Amniotic stem cell (primary cell): ENCODE results near the gene SLC25A15.
"Not testable (repeated sequence)": the region's sequence is repeated elsewhere in the genome, so short reads cannot be mapped to it uniquely, and the experiment has no call there.

Experiments
- DNase-seq: peaks from one replicate; lab custom pipeline; 2025; lab: John Stamatoyannopoulos, UW

Gene SLC25A15

DNA sequence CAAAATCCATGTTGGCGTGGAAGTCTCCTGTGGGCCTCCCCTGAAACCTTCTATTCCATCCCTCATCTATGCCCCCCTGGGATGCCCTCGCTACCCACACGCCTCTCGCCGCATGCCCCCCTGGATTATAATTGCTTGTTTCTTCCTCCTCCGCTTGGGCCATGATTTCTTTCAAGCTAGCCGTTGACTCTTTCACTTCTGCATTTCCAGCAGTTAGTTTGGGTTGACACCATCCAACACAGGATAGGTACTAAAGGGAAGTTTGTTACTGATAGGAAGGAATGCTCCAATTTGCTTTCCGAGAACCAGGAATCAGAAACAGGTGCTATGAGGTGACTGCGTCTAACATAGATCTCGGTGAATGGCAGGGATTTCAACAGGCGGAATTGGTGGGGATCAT is 7.7 kb upstream of the SLC25A15 start:
- DNase-seq: no peak

DNA sequence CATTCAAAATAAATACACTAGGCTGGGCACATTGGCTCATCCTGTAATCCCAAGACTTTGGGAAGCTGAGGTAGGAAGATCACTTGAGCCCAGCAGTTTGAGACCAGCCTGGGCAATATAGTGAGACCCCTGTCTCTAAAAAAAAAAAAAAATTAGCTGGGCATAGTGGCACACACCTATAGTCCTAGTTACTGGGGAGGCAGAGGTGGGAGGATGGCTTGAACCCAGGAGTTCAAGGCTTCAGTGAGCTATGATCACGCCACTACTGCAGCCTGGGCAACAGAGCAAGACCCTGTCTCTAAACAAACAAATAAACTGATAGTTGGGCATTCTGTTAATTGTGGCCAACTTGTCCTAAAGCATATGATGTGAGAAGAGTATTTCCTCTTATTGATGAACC is 6.4 kb upstream of the SLC25A15 start:
- DNase-seq: not testable (repeated sequence)

DNA sequence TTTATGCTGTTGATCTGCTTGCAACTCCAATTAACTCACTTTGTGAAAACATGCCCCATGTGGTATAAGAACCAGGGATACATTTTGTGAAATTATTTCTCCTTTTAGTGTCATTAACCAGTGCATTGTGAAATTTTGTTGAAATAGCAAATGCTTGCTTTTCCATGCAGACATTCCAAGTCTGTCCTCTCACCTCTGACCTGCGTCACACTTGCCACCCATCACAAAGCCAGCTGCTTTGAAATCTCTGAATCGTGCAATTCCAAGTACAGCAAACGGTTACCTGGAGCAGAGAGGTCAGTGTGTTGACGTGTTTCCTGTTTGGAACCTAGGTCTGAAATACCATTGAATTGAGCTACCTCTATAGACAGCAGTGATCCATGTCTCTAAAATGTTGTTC is 4.9 kb upstream of the SLC25A15 start:
- no peak for DNase-seq

DNA sequence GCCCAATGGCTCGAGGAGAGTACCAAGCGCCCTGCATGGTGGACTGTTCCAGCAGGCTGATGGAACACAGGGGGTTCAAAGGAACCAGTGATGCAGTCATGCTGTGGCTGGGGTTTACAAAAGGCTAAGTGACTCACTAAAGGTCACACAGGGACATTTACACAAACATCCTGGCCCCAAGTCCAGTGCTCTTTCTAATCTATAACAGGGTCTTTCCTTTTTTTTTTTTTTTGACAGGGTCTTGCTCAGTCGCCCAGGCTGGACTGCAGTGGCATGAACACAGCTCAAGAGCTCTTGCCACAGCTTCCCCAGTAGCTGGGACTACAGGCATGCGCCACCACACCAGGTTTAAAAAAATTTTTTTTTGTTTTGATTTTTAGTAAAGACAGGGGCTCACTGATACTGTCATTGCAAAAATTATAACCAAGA is 2.8 kb upstream of the SLC25A15 start:
- DNase-seq: no peak

DNA sequence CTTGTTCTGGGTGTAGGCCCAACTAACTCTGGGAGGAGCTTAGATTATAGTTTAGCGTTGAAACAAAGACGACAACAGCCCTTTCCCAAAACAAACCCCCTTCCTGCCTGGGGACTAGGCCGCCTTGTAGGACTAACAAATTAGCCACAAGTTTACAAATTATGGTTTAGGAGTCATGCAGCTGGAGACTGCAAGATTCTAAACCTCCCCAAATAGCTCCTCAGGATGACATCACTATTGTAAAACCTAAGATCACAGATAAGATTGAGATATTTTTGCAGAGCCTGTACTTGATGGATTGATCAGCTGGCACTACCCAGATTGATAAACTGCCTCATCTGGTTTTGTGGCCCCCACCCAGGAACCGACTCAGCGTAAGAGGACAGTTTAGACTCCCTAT is 2.3 kb upstream of the SLC25A15 start:
- DNase-seq: no peak

DNA sequence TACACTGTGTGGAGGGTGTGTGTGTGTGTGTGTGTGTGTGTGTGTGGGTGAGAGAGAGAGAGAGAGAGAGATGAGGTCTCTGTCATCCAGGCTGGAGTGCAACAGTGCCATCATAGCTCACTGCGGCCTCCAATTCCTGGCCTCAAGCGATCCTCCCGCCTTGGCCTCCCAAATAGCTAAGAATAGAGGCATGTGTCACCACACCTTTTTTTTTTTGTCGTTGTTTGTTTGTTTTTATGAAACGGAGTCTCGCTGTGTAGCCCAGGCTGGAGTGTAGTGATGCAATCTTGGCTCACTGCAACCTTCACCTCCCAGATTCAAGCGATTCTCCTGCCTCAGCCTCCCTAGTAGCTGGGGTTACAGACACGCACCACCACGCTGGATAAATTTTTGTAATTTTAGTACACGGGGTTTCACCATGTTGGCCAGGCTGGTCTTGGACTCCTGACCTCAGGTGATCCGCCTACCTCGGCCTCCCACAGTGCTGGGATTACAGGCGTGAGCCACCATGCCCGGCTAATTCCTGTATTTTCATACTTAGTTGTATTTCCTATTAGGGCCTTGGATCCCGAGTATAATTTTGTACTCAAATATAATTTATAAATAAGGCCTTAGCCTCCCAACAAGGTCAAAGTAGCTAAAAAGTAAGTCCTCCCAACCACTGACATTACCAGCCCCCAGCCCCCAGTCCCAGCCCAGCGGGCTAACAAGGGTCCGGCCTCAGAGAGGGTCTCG is 704 bp upstream of the SLC25A15 start:
- not testable (repeated sequence) for DNase-seq

DNA sequence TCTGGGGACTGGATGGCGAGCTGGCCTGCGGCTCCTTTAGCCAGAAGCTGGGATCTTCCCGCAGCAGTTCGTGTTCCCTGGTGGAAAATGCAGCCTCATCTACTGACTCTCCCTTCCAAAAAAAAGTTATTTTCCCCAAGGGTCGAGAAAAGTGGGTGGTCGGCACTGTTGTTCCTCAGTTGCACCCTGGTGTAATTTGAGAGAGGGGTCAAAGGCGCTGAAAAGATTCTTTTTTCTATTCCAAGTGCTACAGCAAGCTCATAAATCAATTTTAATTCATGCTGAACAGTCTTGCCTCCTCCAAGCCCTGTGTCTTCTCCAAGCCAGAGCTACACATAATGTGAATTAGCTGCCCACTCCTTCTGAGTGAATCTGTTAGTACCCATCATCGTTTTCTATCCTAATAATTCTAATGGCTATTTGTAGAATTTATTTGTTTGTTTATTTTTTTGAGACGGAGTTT is 774 bp downstream of the SLC25A15 start:
- DNase-seq: no peak

DNA sequence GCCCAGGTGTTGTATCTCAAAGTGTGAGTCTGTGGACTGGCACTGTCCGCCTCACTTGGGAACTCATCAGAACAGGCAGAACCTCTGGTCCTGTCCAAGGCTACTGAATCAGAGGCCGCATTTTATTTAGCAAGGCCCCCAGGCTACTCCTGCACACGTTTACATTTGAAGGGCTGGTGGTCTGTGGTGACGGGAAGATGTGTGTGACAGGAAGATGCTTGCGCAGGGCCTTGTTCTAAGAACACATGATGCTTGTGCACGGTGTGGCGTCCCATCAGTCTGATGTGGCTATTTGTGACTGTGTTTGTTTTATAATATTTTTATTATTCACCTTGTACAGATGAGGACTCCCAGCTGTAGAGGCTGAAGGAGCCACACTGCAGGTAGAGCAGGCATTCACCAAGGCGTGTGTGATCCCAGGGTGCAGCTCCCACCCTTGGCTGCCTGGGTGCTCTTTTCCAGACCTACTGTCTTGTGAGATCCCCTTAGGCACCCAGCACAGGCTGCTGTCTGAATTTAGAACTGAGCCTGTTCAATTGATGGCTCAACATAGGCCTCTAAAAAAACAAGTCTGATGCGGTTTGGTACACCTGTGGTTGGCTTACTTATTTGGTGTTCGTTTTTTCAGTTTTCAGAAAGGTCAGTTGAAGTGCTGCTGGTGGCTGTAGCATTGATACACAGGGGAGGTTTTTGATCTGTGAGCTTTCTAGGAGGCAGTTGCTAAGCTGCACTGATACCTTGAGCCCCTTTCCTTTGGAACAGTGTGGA is 3.1 kb downstream of the SLC25A15 start:
- DNase-seq: no peak

DNA sequence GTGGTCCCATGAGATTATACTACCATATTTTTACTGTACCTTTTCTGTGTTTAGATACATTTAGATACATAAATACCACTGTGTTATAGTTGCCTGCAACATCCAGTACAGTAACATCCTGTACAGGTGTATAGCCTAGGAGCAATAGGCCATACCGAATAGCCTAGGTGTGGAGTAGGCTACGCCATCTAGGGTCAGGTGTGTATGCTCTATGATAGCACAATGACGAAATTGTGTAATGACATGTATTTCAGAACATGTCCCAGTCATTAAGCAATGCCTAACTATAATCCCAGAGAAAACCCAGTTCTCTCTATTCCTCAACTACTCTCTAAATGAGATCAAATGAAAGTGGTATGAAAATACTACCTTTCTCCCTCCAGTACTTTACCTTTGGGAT is 3.9 kb downstream of the SLC25A15 start:
- DNase-seq: no peak

DNA sequence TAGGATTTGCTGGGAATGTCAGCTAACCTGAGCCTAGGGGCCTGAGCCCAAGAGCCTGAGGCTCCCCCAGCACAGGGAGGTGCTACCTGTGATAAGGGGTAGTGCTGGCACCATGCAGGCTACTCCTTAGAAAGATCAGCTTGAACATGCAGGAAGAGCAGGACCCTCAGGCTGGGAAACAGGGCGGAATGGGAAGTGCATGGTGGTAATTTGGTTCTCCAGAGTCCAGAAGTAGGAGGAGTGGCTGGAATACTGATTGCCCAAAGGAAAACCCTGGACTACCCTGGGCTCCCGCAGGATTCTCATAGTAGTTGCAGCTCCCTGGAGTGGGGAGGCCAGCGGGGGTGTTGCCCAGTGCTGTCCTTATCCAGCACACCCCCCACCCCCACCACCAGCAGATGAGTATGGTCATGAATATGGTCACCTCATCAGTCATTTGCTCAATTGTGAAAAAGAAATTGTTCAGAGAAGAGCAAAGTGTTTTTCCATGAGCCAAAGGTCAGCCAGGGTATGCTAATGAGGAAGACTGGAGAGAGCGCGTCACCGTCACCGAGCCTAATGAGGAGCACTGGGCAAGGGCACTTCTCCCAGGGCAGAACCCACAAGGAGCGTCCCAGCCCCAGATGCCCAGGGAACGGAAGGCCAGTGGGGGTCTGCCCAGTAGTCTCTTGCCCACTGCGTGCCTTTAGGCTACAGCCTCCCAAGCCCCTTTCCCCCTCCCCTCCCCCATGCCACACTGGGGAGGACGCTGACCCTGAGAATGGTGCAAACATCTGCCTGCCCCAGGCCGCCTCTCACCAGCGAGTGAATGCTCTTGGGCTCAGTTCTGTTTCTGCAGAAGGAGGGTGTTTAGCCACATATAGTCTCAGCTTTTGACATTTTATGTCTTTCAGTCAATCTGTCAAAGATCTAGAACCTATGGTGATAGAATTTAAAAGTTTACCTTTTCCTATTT is 5.3 kb downstream of the SLC25A15 start:
- DNase-seq: no peak

DNA sequence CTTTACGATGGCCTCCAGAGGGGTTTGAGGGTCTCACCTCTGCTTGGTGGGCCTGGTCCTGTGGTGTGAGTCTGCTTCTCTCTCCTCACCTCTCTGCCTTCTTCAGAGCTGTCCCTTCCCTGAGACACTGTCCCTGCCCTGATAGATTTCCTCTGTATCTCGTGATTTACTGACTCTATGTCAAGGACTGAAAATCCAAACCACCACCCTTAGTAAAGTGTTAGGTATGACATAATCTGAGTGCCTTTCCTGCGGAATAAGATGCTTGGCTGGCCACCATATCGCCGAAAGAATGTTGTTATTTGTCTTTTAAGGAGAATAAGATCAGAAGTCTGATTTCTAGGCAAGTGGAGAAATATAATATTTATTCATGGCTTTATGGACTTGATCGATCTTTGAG is 7.2 kb downstream of the SLC25A15 start:
- DNase-seq: no peak

DNA sequence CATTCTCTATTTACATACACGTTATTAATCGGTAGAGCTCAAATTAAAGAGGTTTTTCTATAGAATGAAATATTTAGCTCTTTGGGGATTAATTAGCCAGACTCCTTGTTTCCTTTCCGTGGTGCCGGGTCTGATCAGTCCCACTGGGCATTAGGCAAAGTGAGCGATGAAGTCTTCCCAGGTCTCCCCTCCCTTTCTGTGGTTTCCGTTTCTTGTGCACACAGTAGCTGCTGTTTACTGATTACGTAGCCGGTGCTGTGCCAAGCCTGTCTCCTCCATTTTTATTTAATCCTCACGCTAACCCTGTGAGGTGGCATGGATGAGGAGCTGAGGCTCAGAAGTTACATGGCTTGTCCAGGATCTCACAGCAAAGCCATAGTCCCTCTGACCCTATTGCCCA is 9.0 kb downstream of the SLC25A15 start:
- DNase-seq: no peak

DNA sequence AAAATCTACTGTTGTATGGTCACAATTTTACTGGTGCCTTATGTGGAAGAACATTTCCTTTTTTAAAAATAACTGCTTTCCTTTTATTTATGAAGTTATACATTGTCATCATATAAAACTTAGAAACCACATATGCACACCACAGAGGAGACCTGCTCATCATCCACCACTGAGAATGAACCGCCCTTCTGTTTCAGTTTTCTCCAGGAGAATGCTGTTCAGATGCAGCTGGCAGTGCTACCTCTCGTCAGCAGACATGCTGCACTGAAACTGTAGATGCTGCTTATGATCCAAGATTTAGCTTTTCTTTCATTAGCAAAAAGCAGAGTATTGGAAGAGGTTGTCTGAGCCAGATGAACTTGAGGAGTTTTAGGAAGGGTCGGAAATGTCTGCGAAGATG is 10.1 kb downstream of the SLC25A15 start:
- DNase-seq: no peak

DNA sequence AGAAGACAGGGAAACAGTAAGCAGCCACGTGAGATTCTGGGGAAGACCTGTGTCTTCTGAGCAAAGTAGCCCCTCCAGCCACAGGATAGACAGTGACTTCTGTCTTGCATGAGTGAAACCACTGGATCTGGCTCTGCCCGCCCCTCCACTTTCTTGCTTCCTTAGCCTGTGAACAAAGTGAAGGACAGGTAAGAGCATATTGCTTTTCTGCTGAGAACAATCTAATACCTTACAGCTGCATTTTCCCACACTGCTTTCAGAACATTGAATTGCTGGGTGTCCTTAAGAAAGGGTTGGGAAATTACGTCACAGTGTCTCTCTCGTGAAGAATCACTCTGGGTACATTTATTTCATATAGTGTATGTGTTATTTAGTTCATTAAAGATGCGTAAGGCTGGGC is 11.1 kb downstream of the SLC25A15 start:
- no peak for DNase-seq

DNA sequence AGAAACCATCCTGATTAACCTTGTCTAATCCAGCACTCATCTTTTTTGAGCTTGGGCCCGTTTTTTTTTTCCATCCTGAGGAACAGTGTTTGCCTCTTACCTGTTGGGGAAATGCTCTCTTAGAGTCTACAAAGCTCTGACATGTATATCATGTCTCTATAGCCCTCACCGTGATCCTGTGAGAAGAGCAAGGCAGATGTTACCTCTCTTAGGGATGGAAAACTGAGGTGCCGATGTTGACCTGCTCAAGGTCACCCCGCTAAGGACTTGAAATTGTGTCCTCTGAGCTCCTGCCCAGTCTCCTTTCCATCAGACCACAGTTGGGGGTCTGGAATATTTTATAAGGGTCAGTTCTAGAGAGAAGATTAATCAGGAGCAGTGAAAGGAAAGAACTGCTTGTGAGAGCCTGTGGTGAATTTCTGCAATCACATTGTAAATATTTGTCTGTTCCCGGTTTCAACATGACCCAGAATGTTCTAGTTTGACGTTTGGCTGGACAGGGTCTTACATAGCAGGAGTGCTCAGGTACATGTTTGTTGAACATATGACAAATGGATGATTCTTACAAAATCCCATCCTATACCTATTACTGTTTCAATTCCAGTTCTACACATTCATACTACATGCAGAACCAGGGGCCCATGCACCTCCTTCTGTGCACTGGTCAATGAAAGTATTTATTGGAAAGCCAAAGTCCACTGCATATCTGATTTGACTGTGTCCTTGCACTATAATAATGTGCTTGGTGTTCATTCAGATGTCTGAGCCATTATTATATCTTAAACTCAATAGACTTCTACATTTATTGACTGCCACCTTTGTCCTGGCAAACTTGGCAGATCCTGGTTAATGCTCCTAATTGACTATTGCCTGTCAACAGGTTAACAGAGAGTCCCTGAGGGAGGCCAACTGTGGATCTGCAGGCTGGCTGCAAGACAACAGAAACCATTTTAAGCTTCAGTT is 12.1 kb downstream of the SLC25A15 start:
- no peak for DNase-seq

DNA sequence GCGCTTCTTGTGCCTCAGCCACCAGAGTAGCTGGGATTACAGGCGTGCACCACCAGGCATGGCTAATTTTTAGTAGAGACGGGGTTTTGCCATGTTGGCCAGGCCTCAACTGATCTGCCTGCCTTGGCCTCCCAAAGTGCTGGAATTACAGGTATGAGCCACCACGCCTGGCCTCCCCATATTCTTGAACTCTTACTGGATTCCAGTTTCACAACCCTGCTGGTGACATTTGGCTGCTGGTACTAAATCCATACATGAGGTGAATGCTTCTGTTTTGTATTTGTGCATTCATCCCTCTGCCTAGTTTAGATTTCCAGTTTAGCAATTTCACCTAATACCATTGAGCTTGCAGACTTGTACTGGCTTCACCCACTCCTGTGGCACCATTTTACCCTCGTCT is 13.9 kb downstream of the SLC25A15 start:
- no peak for DNase-seq

DNA sequence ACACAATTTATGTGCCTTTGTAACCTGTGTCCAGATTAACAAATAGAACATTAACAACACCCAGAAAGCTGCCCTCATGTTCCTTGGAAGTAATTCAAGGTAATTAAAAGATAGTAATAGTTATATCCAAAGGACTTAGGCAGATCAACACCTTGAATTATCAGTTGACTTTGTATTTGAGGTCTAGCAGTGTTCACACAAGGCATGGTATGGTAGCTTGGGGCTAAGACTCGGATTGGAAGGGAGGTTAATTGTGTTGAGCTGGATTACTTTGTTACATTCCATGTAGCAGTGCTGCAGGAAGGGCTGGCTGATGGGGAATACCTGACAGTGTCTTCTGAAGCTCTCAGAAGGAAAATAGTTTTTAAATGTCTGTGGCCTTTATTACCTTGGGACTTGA is 16.8 kb downstream of the SLC25A15 start:
- no peak for DNase-seq

DNA sequence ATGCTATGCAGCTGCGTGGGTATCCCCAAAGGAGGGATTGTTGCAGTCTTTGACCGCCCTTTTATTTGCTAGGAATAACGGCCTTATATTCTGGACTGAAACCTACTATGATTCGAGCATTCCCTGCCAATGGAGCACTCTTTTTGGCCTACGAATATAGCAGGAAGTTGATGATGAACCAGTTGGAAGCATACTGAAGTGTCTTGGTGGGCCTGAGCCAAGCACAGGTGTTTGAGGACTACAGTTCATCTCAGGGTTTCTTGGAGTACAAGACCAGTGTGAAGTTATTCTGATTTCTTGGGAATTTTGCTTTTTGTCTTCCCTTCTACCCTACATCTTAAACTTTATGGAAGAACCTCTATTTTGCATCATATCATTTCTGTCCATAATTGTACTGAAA is 20.1 kb downstream of the SLC25A15 start:
- no peak for DNase-seq

DNA sequence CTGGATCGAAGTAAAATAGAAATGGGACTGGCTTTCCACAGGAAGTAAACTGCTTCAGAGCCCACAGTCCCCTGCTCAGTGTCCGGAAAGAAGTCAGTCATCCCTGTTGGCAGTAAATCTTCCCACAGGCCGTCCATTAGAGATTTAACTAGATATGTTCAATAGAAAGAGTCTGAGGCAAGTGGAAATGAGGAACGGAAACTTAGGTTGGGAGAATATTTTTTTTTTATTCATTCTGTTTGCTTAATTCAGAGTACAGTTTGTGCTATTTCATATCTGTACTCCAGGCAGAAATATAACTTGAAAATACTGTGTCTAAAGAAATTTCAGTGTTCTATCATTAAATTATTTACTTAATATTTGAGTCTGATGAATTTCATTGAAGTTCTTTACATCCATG is 22.7 kb downstream of the SLC25A15 start:
- no peak for DNase-seq

DNA sequence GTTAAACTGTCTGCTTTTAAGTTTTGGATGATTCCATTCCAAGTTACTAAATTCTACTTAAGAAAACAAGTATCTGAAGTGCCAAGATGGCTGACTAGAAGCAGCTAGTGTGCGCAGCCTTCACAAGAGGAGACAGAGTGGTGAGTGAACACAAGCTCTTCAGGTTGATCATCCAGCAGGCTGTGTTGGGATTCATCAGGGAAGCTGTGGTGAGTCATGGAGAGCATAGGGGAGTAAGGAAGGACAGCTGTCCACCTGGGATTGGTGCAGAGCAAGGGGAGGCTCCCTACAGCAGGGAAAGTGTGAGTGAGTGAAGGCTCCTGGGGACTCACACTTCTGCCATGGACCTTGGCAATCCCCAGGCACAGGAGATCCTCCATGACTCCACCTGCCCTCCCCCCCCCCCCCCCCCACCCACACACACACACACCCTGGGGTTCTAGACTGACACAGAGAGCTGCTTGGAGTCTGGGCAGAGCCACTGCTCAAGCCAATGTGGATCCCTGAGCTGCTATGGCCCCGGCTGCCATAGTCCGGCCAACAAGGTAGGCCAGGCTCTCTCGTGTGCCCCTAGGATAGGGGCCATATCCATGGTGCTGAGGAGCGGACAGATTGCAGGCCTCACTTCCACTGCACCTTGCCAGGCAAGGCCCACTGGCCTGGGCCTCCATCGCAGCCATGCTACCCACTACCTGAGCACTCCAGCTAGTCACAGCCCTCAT is 23.5 kb downstream of the SLC25A15 start:
- no peak for DNase-seq
